GM18508 (cell line): ENCODE measurements around the gene TSHZ1.
A peak's percentile ranks its signal among the peaks of the same experiment; 100 is the strongest.

ENCODE experiments used
- ATAC-seq: cut with Tn5 transposase; IDR thresholded peaks from one replicate; pipeline ENCODE4 v1.9.1; 2021; ENCODE audit warnings: moderate number of reproducible peaks; ENCODE audit not compliant: insufficient read depth, unreplicated experiment

TSHZ1 gene

DNA sequence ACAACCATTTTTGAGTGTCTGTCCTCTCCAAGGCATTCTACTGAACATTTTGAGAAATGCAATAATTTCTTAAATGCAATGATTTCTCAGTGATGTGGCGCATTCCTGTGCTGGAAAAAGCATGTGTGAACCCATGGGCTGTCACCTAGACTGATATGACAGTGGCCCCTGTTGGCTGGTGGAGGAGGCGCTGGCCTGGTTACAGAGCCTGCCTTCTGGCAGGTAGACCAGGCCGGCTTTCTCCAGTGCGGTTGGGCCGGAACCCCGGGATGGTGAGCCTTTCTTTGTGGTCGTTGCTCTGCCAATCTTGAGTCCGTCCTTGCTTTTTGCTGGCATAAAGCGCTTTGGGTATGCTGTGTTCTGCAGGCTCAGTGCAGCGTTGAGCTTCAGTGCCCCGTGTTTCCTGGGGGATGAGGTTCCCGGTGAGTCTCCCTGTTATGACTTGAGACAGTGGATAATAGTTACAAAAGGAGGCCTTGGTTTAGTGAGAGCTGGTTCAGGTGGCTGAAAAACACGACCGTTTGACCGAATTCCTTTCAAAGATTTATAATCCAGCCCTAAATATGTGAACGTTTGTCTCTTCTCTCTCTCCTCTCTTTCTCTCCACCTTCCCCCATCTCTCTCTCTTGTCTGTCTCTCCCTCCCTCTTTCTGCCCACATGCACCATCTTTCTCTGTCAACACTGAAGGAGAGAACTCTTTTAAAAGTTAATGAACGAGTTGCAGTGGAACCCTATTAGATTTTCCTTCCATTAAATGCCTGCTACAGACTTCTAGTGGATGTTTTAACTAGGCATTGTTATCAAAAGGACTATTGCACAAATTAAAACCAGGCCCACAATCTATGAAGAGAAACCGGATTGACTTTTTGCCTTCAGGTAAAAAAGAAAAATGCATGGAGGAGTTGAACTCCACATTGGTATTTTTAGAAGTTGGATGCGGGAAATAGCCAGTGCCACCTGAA lies 34.0 kb downstream of the TSHZ1 start:
- ATAC-seq: no peak

- ATAC-seq: no peak
Measured at GRCh38 chr18:75246721-75247610, 36.4 kb downstream of the TSHZ1 start.

DNA sequence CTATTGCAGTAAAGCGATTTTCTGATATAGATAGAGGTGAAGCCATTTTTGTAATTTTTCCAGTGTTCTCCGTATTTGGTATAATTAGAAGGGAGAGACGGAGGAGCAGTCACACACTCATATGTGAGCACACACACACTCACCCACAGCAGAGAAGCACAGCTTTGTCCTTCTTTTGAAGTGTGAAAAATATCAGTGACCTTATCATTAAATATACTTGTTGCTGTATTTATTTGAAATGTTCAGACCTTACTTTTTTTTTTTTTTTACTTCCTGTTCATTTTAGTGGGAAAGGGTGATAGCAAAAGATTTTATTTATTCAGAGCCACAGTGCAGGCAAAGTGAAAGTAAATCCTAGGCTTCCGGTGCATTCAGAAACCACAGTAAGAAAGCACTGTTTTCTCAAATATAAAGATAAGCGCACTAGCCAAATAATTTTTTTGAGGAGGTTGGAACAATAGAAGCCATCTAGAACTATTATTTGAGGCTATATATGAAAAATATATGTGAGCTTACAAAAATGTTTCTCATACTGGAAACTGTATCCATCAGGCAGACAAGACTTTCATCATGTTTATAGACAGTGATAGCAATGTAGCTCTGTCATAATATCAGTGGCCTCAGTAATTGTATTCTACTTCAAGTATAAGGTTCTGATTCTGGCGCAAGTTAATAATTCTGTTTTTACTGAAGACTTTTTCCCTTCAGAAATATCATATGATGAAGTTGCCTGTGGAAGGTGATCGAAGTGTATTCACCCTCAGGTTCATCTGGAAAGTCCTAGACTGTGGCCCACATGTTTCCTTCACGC lies 37.2 kb downstream of the TSHZ1 start:
- no peak for ATAC-seq

DNA sequence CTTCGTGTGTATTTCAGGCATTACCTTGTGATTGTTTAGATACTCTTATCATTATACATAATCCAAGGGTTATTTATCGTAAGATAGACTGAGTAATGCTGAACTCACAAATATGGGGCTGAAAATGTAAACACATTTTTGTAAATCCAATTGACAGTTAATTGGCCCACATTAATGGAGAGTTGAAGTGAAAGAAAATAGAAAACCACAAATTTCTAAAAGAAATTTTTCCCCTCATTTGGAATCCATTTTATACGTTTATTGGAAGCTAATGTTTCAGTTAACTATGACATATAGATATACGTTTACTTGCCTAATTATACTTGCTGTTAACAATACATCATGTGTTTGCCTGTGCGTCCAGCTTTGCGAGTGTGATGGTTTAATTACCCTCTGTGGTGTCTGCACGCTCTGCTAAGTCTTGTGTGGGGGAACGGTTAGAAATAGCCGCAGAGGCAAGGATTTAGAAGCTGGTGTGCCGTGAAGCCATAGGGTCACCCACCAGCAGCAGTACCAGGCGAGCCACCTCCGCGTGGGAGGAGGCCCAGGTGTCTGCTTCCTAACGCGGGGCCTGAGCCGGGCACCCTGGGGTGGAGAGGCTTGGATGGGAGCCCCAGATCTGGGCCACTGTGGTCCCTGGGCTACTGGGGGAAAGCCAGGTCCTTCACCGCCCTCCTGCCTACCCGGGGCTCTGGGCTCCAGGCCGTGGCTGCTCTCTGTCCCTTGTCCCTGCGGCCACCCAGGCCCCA lies 38.0 kb downstream of the TSHZ1 start:
- ATAC-seq: no peak

GRCh38 chr18:75249175-75249518 lies 38.5 kb downstream of the TSHZ1 start:
- no peak for ATAC-seq

DNA sequence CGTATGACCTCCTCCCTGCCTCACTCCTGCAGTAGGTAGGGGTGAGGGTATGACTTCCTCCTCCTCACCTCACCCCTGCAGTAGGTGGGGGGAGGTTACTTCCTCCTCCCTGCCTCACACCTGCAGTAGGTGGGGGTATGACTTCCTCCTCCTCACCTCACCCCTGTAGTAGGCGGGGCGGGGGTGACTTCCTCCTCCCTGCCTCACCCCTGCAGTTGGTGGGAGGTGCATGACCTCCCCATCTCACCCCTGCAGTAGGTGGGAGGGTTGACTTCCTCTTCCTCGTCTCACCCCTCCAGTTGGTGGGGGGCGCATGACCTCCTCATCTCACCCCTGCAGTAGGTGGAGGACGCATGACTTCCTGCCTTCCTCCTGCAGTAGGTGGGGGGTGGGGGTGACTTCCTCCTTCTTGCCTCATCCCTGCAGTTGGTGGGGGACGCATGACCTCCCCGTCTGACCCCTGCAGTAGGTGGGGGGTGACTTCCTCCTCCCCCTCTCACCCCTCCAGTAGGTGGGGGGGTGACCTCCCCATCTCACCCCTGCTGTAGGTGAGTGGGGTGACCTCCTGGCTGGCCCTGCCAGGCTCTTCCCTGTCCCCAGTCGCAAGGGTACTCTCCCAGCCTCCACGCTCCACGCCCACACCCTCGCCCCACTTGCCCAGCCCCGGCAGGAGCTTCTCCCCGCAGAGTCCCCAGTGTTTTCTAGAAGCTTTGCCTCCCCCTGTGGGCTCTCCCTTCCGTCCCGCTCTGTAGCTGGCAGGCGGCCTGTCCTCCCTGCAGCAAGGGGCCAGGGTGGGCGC lies 39.3 kb downstream of the TSHZ1 start:
- ATAC-seq: no peak

- ATAC-seq: no peak
Measured at GRCh38 chr18:75250471-75250821, 39.8 kb downstream of the TSHZ1 start.

- no peak for ATAC-seq
Measured at GRCh38 chr18:75251466-75251865, 40.9 kb downstream of the TSHZ1 start.

DNA sequence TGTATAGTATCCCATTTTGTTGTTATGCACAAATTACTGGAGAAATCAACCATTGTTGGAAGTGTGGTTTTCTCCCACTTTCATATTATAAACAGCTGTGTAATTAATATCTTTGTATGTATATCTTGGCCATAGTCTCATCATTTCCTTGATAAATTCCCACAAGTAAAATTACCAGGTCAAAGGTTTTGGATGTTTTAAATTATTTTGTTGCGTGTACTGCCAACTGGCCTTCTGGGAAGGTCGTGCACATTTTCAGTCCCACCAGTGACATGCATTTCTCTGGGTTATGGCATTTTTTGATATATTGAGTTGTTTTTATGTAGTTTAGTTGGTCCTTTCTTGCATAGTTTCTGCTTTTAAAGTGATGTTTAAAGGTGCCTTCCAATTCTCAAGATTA lies 41.5 kb downstream of the TSHZ1 start:
- no peak for ATAC-seq

GRCh38 chr18:75253043-75253442 lies 42.4 kb downstream of the TSHZ1 start:
- no peak for ATAC-seq

- ATAC-seq: no peak
Measured at GRCh38 chr18:75253784-75254183, 43.2 kb downstream of the TSHZ1 start.

GRCh38 chr18:75255094-75255493 lies 44.5 kb downstream of the TSHZ1 start:
- no peak for ATAC-seq

DNA sequence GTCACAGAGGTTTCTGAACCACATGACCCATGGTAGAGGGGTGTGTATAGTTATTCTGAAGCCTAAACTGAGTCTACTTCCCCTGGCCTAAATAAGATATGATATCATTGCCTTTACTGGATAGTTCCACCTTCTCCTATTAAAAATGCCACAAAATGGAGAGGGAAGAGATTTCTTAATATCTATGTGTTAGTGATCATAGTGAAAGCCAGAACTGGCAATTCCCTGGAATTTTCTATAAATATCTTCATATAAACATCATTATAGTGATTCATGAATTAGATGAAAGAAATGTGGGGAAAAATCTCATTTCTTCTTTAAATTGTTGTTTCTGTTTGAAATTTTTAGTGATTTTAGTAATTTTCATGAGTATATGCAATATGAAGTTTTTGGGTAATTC lies 45.8 kb downstream of the TSHZ1 start:
- ATAC-seq: no peak

- no peak for ATAC-seq
Measured at GRCh38 chr18:75257605-75258004, 47.0 kb downstream of the TSHZ1 start.

DNA sequence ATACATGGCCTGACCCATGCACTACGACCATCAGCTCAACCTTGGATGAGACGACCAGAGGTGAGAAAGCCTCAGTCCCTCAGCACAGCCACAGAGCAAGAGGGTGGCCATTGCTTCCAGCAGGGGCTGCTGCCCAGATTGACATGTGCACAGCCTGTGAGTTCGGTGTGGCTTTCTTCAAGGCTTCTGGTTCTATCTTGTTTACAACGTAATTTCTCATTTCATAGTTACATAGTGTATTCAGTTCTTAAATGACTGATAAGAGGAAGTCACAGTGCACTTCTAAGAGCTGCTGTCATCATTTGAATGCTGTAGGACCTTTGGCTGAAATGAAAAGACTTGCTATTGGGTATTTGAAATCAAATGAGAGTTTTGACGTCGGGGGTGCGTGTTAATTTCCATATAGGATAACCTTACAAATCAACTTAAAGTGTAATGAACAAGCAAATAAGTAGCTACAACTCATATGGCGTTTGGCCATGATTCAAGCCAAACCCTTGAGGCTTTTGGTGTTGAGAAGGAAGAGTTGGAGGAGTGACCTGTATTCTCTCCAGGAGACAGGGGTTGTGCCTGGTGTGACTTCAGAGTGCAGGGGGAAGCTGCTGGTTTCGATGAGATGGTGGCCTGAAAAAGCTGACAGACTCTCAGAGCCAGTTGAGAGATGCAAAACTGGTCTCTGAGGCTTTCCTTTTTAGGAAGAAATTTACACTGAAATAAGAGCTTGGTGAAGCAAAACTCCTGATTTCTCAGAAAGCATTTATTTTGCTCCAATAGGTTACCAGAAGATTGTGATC lies 51.0 kb downstream of the TSHZ1 start:
- peak; percentile 76 for ATAC-seq

GRCh38 chr18:75262511-75262910 lies 51.9 kb downstream of the TSHZ1 start:
- ATAC-seq: no peak

DNA sequence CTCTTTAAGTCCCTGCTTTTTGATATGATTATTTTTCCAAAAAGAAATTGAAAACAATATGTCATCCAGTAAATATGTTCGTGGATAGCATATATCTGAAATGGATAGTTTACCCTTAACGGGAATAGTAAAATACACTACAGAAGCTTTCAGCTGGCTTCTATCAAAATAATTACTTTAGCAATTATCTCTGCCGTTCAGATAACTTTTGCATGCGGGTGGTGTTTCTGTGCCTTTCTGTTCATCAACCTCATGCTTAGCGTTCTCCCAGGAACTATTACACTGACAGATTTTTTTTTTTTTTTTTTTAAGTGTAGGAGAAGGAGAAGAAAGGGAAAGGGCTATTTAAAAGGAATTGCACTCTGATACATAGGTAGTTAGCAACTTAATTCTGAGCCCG lies 53.6 kb downstream of the TSHZ1 start:
- no peak for ATAC-seq

- no peak for ATAC-seq
Measured at GRCh38 chr18:75264926-75265597, 54.5 kb downstream of the TSHZ1 start.
